Ishikawa (cell line): Measurements from ENCODE around the gene GABRB3.

ENCODE experiments used
- CEBPB ChIP-seq: IDR thresholded peaks from 2 replicates; pipeline ENCODE4 v1.6.1; 2012
- CREB1 ChIP-seq: IDR thresholded peaks from 2 replicates; pipeline ENCODE4 v1.6.1; 2012; ENCODE audit warnings: low read depth
- EGR1 ChIP-seq: IDR thresholded peaks from 2 replicates; pipeline ENCODE4 v1.6.1; 2012
- EP300 ChIP-seq: IDR thresholded peaks from 2 replicates; pipeline ENCODE4 v1.6.1; 2012; ENCODE audit warnings: borderline replicate concordance
- FOXM1 ChIP-seq: IDR thresholded peaks from 2 replicates; pipeline ENCODE4 v1.6.1; 2012; ENCODE audit warnings: low read depth, borderline replicate concordance
- NFIC ChIP-seq: IDR thresholded peaks from 2 replicates; pipeline ENCODE4 v1.6.1; 2012
- RAD21 ChIP-seq: IDR thresholded peaks from 2 replicates; pipeline ENCODE4 v1.6.1; 2012; ENCODE audit warnings: low read depth
- TAF1 ChIP-seq: IDR thresholded peaks from 2 replicates; pipeline ENCODE4 v1.6.1; 2012; ENCODE audit warnings: low read depth, mild to moderate bottlenecking
- TCF12 ChIP-seq: IDR thresholded peaks from 2 replicates; pipeline ENCODE4 v1.6.1; 2012; ENCODE audit warnings: low read depth
- TEAD4 ChIP-seq: IDR thresholded peaks from 2 replicates; pipeline ENCODE4 v1.6.1; 2012
- YY1 ChIP-seq: IDR thresholded peaks from 2 replicates; pipeline ENCODE4 v1.6.1; 2012; ENCODE audit warnings: low read depth
- ZBTB7A ChIP-seq: IDR thresholded peaks from 2 replicates; pipeline ENCODE4 v1.6.1; 2012; ENCODE audit warnings: low read depth
- TF ChIP-seq, protein P1 (sequence below): IDR thresholded peaks from 2 replicates; pipeline ENCODE4 v1.6.1; 2012
- TF ChIP-seq, protein P2 (sequence below): IDR thresholded peaks from 2 replicates; pipeline ENCODE4 v1.6.1; 2012; ENCODE audit warnings: low read depth, mild to moderate bottlenecking
- TF ChIP-seq, protein P3 (sequence below): IDR thresholded peaks from 2 replicates; pipeline ENCODE4 v1.6.1; 2012

GABRB3 gene

DNA sequence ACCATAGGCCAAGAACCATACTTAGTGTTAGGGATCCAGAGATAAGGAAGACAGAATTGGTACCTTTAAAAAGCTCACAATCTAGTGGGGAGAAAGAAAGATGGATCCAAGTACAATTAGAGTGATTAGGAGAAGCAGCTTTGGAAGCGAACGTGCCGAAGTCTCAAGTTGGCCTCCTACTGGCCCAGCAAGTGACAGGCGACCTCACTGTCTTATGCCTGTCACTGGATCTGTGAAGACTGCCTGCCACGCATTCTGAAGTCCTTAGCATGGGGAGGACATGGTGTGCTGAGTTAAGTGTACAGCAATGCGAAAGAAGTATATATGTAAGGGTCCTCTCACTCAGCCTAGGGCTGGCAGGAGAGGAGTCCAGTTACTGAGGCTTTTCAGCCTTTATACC is 141.0 kb downstream of the GABRB3 start:
- TF ChIP-seq ZBTB7A (no peak), TCF12 (no peak), CREB1 (no peak)
- TF ChIP-seq, protein P1, sequence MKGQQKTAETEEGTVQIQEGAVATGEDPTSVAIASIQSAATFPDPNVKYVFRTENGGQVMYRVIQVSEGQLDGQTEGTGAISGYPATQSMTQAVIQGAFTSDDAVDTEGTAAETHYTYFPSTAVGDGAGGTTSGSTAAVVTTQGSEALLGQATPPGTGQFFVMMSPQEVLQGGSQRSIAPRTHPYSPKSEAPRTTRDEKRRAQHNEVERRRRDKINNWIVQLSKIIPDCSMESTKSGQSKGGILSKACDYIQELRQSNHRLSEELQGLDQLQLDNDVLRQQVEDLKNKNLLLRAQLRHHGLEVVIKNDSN, result no peak

DNA sequence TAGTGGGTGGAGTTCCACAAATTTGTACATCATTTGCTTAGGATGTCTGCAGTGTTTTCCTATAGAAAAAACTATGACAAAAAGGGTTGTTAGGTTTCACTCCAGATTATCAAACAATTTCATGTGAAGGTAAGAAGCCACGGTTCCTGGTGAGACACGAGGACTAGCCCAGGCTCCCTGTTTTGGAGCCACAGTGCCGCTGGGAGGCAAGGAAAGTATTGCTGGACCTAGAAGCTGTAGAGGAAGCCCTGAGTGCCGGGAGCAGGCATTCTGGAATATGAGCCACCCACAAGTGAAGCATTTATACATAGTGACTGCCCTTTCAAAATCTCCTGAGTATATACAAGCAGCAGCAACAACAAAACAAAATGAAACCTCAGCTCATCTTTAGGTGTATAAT is 142.0 kb downstream of the GABRB3 start:
- TF ChIP-seq CREB1 (no peak), NFIC (no peak), EGR1 (no peak), YY1 (no peak), RAD21 (no peak), TEAD4 (no peak), EP300 (no peak), CEBPB (no peak), TCF12 (no peak), FOXM1 (no peak), TAF1 (no peak), ZBTB7A (no peak)
- TF ChIP-seq, protein P2, sequence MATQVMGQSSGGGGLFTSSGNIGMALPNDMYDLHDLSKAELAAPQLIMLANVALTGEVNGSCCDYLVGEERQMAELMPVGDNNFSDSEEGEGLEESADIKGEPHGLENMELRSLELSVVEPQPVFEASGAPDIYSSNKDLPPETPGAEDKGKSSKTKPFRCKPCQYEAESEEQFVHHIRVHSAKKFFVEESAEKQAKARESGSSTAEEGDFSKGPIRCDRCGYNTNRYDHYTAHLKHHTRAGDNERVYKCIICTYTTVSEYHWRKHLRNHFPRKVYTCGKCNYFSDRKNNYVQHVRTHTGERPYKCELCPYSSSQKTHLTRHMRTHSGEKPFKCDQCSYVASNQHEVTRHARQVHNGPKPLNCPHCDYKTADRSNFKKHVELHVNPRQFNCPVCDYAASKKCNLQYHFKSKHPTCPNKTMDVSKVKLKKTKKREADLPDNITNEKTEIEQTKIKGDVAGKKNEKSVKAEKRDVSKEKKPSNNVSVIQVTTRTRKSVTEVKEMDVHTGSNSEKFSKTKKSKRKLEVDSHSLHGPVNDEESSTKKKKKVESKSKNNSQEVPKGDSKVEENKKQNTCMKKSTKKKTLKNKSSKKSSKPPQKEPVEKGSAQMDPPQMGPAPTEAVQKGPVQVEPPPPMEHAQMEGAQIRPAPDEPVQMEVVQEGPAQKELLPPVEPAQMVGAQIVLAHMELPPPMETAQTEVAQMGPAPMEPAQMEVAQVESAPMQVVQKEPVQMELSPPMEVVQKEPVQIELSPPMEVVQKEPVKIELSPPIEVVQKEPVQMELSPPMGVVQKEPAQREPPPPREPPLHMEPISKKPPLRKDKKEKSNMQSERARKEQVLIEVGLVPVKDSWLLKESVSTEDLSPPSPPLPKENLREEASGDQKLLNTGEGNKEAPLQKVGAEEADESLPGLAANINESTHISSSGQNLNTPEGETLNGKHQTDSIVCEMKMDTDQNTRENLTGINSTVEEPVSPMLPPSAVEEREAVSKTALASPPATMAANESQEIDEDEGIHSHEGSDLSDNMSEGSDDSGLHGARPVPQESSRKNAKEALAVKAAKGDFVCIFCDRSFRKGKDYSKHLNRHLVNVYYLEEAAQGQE, result no peak
- TF ChIP-seq, protein P1, result no peak
- TF ChIP-seq, protein P3, sequence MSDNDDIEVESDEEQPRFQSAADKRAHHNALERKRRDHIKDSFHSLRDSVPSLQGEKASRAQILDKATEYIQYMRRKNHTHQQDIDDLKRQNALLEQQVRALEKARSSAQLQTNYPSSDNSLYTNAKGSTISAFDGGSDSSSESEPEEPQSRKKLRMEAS, result no peak

DNA sequence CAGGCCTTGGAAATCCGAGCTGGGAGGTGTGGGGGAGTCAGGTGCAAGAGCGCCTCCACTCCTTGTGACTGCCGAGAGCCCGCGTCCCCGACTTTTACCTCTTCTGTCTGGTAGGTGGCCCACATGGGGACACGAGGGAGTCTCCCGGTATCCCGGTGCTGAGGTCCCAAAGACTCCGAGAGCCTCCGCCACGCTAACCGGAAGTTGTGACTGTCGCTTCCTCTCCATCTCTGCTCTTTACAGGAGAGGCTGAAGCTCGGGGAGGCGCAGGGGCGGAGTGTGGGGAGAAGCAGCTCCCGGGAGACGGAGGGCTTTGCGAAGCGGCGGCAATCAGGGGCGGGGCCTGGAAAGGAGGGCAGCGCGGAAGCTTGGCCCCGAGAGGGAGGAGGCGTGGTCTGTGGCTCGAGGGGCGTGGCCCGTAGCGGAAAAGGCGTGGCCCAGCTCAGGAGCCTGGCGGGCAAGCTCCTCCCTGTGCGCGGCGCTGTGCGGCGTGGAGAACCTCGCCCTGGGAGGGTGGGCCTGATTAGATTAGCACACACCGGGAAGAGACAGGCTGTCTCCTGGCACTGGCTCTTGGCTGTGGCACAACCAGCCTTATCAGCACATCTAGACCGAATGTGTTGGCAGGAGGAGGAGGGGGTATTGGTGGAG is 143.9 kb downstream of the GABRB3 start:
- no peak for TF ChIP-seq FOXM1
- TF ChIP-seq EP300, result no peak
- TF ChIP-seq TEAD4, result no peak
- TF ChIP-seq CEBPB, result no peak

DNA sequence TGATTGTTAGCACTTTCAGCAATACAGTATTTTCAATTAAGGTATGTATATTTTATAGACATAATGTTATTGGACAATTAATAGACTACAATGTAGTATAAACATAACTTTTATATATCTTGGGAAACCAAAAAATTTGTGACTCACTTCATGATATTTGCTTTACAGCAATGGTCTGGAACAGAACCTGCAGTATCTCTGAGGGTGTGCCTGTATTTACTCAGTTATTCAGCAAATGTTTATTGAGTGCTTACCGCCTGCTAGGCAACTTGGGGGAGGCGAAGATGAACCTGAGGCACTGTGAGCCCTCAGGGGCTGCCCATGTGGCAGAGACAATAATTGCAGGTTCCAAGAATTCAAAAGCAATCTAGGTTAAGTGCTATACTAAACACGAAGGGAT is 144.8 kb downstream of the GABRB3 start:
- TF ChIP-seq NFIC, result no peak

DNA sequence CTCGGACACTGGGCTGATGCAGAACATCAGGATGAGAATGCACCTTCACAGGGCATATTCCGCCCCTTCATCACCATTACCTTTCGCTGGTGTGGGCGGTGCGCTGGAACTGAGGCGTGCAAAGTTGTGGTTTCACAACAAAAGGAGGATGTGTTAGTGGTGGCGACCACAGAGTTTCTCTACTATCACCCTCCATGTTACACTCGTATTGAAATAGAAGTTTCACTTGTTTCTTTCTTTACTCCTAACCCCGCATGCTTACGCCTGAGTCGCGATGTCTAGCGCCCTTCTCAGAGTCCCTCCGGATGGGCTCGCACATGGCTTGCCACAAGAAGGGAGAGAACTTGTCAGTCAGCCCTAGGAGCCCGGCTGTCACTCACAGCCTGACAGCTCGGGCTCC is 148.7 kb downstream of the GABRB3 start:
- TF ChIP-seq TEAD4, result no peak

DNA sequence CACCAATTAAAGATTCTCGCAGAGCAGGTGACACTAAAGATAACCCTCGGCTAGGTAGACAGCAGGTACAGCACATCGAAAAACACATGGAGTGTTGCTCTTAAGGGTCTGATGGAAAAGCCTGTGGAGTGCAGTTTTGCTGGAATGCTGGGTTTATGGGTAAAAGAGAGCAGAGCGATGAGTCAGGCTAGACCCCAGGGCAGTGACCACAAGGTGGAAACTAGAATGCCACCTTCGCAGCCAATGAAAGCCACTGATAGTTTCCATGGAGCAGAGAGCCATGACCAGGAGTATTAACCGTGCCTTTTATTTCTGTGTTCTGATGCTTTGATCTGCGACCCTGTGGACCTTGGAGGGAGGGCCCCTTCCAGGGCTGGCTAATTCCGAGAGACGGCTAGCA is 149.8 kb downstream of the GABRB3 start:
- TF ChIP-seq YY1 (no peak), FOXM1 (no peak), ZBTB7A (no peak), RAD21 (no peak), TAF1 (no peak), EGR1 (no peak), CREB1 (no peak), TCF12 (no peak), CEBPB (no peak), EP300 (no peak), TEAD4 (no peak)
- TF ChIP-seq, protein P2, result no peak
- TF ChIP-seq, protein P1, result no peak
- TF ChIP-seq, protein P3, result no peak

DNA sequence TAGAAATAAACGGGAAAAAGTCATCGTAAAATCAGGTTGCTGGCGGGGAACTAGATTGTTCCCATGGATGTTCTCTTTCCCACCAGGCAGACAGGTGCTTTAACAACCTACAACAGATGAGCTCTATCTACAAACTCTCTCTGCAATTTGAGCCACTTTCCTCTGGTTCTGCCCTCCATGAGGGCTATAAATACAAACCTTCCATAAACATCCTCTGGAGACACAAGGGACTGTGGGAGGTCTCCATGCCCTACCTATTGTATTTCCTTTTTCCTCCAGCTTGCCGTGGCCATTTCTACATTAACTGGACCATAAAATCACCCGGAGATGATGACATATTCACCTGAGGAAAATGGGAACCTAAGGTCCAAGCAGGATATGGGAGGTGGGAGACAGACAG is 151.1 kb downstream of the GABRB3 start:
- TF ChIP-seq TAF1, result no peak
- no peak for TF ChIP-seq NFIC
- no peak for TF ChIP-seq CEBPB
- TF ChIP-seq, protein P2, result no peak
- TF ChIP-seq, protein P3, result no peak
- TF ChIP-seq ZBTB7A, result no peak
- TF ChIP-seq RAD21, result no peak
- TF ChIP-seq, protein P1, result no peak
- no peak for TF ChIP-seq TCF12
- TF ChIP-seq EGR1, result no peak
